T-helper 1 cell treated with Interleukin-12 subunit alpha and Interleukin-12 subunit beta and Interleukin-4 antibody, amounts not matched to agents 30 μg/mL and 1 μg/mL, for 36 hours (primary cell): ENCODE results near the gene FAM3D.

ENCODE experiments used
- H3K27ac Mint-ChIP-seq: one replicate; pipeline ENCODE4 v1.8.0; 2021; ENCODE audit warnings: mild to moderate bottlenecking, mixed read lengths
- H3K27me3 Mint-ChIP-seq: one replicate; pipeline ENCODE4 v1.8.0; 2021; ENCODE audit warnings: low read depth, mixed read lengths
- H3K36me3 Mint-ChIP-seq: one replicate; pipeline ENCODE4 v1.8.0; 2021; ENCODE audit warnings: low read depth, mixed read lengths
- H3K4me1 Mint-ChIP-seq: one replicate; pipeline ENCODE4 v1.8.0; 2021; ENCODE audit warnings: low read depth, mixed read lengths
- H3K4me3 Mint-ChIP-seq: one replicate; pipeline ENCODE4 v1.8.0; 2021; ENCODE audit warnings: mild to moderate bottlenecking, moderate library complexity, mixed read lengths
- H3K9me3 Mint-ChIP-seq: one replicate; pipeline ENCODE4 v1.8.0; 2021; ENCODE audit warnings: mixed read lengths

Gene FAM3D

GRCh38 chr3:58591517-58592510, 74.8 kb downstream of the FAM3D start:
- Mint-ChIP-seq H3K27ac (no peak overlapping the region), H3K36me3 (no peaks in the 10 kb centered on the region), H3K9me3 (no peaks in the 10 kb centered on the region), H3K27me3 (peaks cover 36% of the 10 kb centered on the region), H3K4me1 (no peaks in the 10 kb centered on the region), H3K4me3 (no peak overlapping the region)

- Mint-ChIP-seq H3K9me3 (no peaks in the 10 kb centered on the region), H3K4me3 (no peak overlapping the region), H3K36me3 (no peaks in the 10 kb centered on the region), H3K4me1 (peaks cover 14% of the 10 kb centered on the region), H3K27ac (no peak overlapping the region), H3K27me3 (peaks cover 64% of the 10 kb centered on the region)
Measured at GRCh38 chr3:58588030-58588614, 78.5 kb downstream of the FAM3D start.

DNA sequence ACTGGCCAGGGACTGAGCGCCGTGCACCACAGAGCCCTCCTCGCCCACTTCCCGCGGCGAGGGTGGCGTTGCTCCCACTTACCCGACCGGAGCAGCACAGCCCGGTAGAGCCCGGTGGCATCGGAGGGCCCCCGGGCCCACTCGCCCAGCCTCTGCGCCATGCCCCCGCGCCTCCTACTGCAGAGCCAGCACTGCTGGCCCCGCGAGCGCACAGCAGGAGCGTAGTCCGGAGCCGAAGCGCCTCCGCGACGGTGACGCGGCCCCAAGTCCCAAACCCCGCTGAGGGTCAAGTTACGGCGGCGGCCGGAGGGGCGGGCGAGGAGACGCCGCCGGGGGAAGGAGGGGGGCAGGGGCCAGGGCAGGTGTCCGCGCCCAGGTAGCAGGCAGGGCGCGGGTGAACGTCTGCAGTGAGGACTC, 79.8 kb downstream of the FAM3D start:
- no peak overlapping the region for H3K4me3 Mint-ChIP-seq
- no peaks in the 10 kb centered on the region for H3K9me3 Mint-ChIP-seq
- peaks cover 14% of the 10 kb centered on the region for H3K4me1 Mint-ChIP-seq

DNA sequence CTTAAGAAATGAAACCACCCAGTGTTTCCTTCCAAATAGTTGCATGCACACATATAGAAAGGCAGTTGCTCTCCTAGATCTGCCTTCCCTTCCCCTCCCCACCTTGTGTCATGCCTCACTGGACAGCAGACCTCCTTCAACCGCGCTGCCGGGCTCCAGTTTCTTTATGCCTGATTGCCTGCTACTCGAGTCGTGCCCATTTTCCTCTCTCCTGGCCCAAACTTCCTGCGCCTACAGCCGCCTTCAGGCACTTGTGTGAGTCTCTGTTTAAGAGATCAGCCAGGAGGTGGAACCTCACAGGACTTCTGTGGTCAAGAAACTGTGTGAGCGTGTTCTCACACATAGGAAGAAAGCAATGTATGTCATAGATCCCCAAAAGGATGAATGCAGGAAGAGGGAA, 80.6 kb downstream of the FAM3D start:
- H3K36me3 Mint-ChIP-seq, result no peaks in the 10 kb centered on the region
- H3K4me3 Mint-ChIP-seq, result peak overlapping the region; percentile 89
- H3K9me3 Mint-ChIP-seq, result no peaks in the 10 kb centered on the region
- H3K4me1 Mint-ChIP-seq, result peaks cover 14% of the 10 kb centered on the region
- no peak overlapping the region for H3K27ac Mint-ChIP-seq
- H3K27me3 Mint-ChIP-seq, result peaks cover 69% of the 10 kb centered on the region

More for the DNA sequence above, 79.8 kb downstream of the FAM3D start:
- H3K27me3 Mint-ChIP-seq, result peaks cover 65% of the 10 kb centered on the region
- no peaks in the 10 kb centered on the region for H3K36me3 Mint-ChIP-seq
- H3K27ac Mint-ChIP-seq, result no peak overlapping the region

DNA sequence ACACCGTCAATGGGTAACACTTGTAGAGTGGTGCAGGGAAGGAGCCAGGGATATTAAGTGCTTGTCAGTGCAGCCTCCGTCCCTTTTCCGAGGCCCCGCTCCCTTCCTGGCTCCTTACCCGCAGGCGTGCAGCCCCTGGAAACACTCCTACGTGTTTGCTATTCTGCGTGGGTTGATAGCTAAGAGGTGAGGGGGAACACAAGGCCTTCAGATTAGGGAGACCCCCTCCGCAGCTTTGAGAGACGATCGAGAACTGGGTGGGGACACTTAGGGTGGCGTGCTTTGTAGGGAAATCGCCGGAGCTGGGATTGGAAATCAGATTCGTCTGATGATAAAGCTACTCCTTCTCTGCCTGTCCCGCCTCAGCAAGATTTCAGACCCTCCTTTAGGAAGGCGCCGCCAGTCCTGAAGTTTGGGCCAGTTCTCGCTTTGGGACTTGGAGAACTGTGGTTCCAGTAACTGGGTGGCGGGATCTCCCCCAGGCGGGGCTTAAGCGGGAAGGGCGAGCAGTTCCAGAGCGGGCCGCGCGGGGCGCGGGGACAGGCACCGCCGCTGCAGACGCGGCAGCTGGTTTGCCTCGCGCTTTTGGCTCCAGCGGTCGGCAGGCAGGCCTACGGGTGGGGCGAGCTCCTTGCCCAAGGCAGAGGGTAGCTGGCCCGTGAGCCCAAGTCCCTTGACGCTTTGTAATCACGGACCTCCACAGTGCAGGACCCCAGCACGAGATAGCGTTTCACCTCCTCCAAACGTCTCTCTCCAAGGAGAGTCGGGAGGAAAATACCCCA, 81.4 kb downstream of the FAM3D start:
- H3K4me3 Mint-ChIP-seq, result peak overlapping the region; percentile 89
- H3K9me3 Mint-ChIP-seq, result no peaks in the 10 kb centered on the region
- no peak overlapping the region for H3K27ac Mint-ChIP-seq
- H3K4me1 Mint-ChIP-seq, result peaks cover 14% of the 10 kb centered on the region
- peaks cover 68% of the 10 kb centered on the region for H3K27me3 Mint-ChIP-seq
- H3K36me3 Mint-ChIP-seq, result no peaks in the 10 kb centered on the region

DNA sequence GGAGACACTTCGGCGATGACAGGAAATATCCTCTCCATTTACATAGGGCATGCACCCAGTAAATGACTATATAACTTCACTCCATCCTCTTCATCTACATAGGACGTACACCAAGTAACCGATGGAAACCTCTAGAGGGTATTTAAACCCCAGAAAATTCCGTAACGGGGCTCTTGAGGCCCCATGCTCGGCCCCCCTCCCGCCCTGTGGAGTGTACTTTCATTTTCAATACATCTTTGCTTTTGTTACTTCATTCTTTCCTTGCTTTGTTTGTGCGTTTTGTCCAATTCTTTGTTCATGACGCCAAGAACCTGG, 81.9 kb downstream of the FAM3D start:
- Mint-ChIP-seq H3K9me3 (no peaks in the 10 kb centered on the region), H3K4me3 (peak overlapping the region; percentile 89), H3K27me3 (peaks cover 62% of the 10 kb centered on the region), H3K4me1 (peaks cover 14% of the 10 kb centered on the region), H3K36me3 (no peaks in the 10 kb centered on the region), H3K27ac (no peak overlapping the region)
